ENCODE measurements around the gene SGIP1. TPM values are rescaled to one million over a fixed set of nuclear protein-coding genes. Genes with fewer than 3 reads are reported as not detected.
A peak's percentile ranks its signal among the peaks of the same experiment; 100 is the strongest.

Gene SGIP1
- total RNA-seq, 1 donor from 2014 or later: 4.2 TPM

- no peak for TF ChIP-seq EZH2phosphoT487 (IDR thresholded peaks at IDR 0.05)
- no peak for TF ChIP-seq CTCF (IDR thresholded peaks at IDR 0.05)
- TF ChIP-seq EZH2 (IDR thresholded peaks at IDR 0.05): no peak
- Histone ChIP-seq H3K4me2 (no peak overlapping the region), H3K4me3 (no peak overlapping the region), H3K36me3 (no peaks in the 10 kb centered on the region), H4K20me1 (ENCODE audit: low read depth) (no peaks in the 10 kb centered on the region), H3K79me2 (ENCODE audit: low read depth) (no peaks in the 10 kb centered on the region), H2AFZ (replicated peaks) (peak overlapping the region; percentile 50), H3K27me3 (no peaks in the 10 kb centered on the region), H3F3A (ENCODE audit: low read depth) (no peaks in the 10 kb centered on the region), H3K9me3 (ENCODE audit: low read depth) (no peaks in the 10 kb centered on the region), H3K4me1 (peaks cover 6% of the 10 kb centered on the region), H3K9ac (no peak overlapping the region), H3K27ac (no peak overlapping the region)
- Mint-ChIP-seq H3K27me3 (ENCODE audit: insufficient read depth, low read depth) (no peaks in the 10 kb centered on the region), H3K4me1 (peaks cover 9% of the 10 kb centered on the region), H3K9me3 (no peaks in the 10 kb centered on the region), H3K4me3 (no peak overlapping the region), H3K27ac (no peak overlapping the region), H3K36me3 (no peaks in the 10 kb centered on the region)
- DNase-seq (ENCODE audit: low spot score): no peak
Observed at GRCh38 chr1:66494482-66494881, 39.5 kb upstream of the SGIP1 start.

- no peak overlapping the region for H2AFZ ChIP-seq (replicated peaks)
- no peak overlapping the region for H3K4me2 ChIP-seq
- no peaks in the 10 kb centered on the region for H3K79me2 ChIP-seq (ENCODE audit: low read depth)
- no peak for DNase-seq (ENCODE audit: low spot score)
- no peak overlapping the region for H3K4me3 Mint-ChIP-seq
- no peaks in the 10 kb centered on the region for H3K9me3 Mint-ChIP-seq
- H3K27ac Mint-ChIP-seq: no peak overlapping the region
- no peaks in the 10 kb centered on the region for H3K36me3 Mint-ChIP-seq
- no peak overlapping the region for H3K4me3 ChIP-seq
- H3K27me3 Mint-ChIP-seq (ENCODE audit: insufficient read depth, low read depth): no peaks in the 10 kb centered on the region
- no peak overlapping the region for H3K9ac ChIP-seq
- H3F3A ChIP-seq (ENCODE audit: low read depth): no peaks in the 10 kb centered on the region
- peaks cover 5% of the 10 kb centered on the region for H3K4me1 Mint-ChIP-seq
- H3K36me3 ChIP-seq: no peaks in the 10 kb centered on the region
- H3K9me3 ChIP-seq (ENCODE audit: low read depth): no peaks in the 10 kb centered on the region
- no peak overlapping the region for H3K27ac ChIP-seq
- no peaks in the 10 kb centered on the region for H3K27me3 ChIP-seq
- no peaks in the 10 kb centered on the region for H4K20me1 ChIP-seq (ENCODE audit: low read depth)
- peaks cover 6% of the 10 kb centered on the region for H3K4me1 ChIP-seq
- no peak for TF ChIP-seq CTCF (IDR thresholded peaks at IDR 0.05)
- TF ChIP-seq EZH2phosphoT487 (IDR thresholded peaks at IDR 0.05): no peak
- no peak for TF ChIP-seq EZH2 (IDR thresholded peaks at IDR 0.05)
Observed at GRCh38 chr1:66495495-66495894, 38.5 kb upstream of the SGIP1 start.

- no peaks in the 10 kb centered on the region for H3K36me3 Mint-ChIP-seq
- no peak for DNase-seq (ENCODE audit: low spot score)
- no peak overlapping the region for H3K4me2 ChIP-seq
- no peaks in the 10 kb centered on the region for H4K20me1 ChIP-seq (ENCODE audit: low read depth)
- no peak overlapping the region for H3K27ac ChIP-seq
- no peak overlapping the region for H3K9ac ChIP-seq
- no peak overlapping the region for H3K4me3 Mint-ChIP-seq
- no peaks in the 10 kb centered on the region for H3K36me3 ChIP-seq
- no peaks in the 10 kb centered on the region for H3K27me3 ChIP-seq
- H3K4me3 ChIP-seq: no peak overlapping the region
- peak overlapping the region; percentile 2 for H2AFZ ChIP-seq (replicated peaks)
- H3K27ac Mint-ChIP-seq: no peak overlapping the region
- H3K9me3 ChIP-seq (ENCODE audit: low read depth): no peaks in the 10 kb centered on the region
- H3K4me1 ChIP-seq: peaks cover 6% of the 10 kb centered on the region
- peaks cover 5% of the 10 kb centered on the region for H3K4me1 Mint-ChIP-seq
- no peaks in the 10 kb centered on the region for H3K79me2 ChIP-seq (ENCODE audit: low read depth)
- TF ChIP-seq EZH2phosphoT487 (IDR thresholded peaks at IDR 0.05) (no peak), EZH2 (IDR thresholded peaks at IDR 0.05) (no peak), CTCF (IDR thresholded peaks at IDR 0.05) (no peak)
- H3F3A ChIP-seq (ENCODE audit: low read depth): no peaks in the 10 kb centered on the region
- no peaks in the 10 kb centered on the region for H3K27me3 Mint-ChIP-seq (ENCODE audit: insufficient read depth, low read depth)
- H3K9me3 Mint-ChIP-seq: no peaks in the 10 kb centered on the region
Observed at GRCh38 chr1:66497910-66498309, 36.0 kb upstream of the SGIP1 start.

Data from neural progenitor cell (in vitro differentiated cells).